SU-DHL-6 (cell line): ENCODE data around the gene MEIOSIN.

Experiments
- H2AFZ ChIP-seq: fragments of 200-600 bp; sonication (generic); 2 replicates; pipeline ENCODE4 v1.6.1; 2014; ENCODE audit warnings: low read depth, mild to moderate bottlenecking, moderate library complexity, mixed read lengths, antibody characterized with exemption, low read length; ENCODE audit not compliant: severe bottlenecking
- H3F3A ChIP-seq: fragments of 200-600 bp; shearing (Covaris generic); 2 replicates; pipeline ENCODE4 v1.6.0; 2016; ENCODE audit warnings: antibody characterized with exemption, mild to moderate bottlenecking; ENCODE audit not compliant: insufficient read depth
- H3K27ac ChIP-seq: fragments of 200-600 bp; sonication (generic); 2 replicates; pipeline ENCODE4 v1.5.1; 2016; ENCODE audit warnings: low read depth, mild to moderate bottlenecking, low read length, moderate library complexity, mixed read lengths
- H3K27me3 ChIP-seq: fragments of 200-600 bp; sonication (generic), shearing (Covaris generic); 2 replicates; pipeline ENCODE4 v1.6.0; 2014; ENCODE audit warnings: mild to moderate bottlenecking, low read length
- H3K36me3 ChIP-seq: fragments of 200-600 bp; sonication (generic); 2 replicates; pipeline ENCODE4 v1.6.1; 2014; ENCODE audit warnings: mild to moderate bottlenecking, low read length, mixed read lengths
- H3K4me2 ChIP-seq: fragments of 300-600, 200-600 bp; shearing (Covaris generic), sonication (generic); 2 replicates; pipeline ENCODE4 v1.6.0; 2014; ENCODE audit warnings: low read length, low read depth, mild to moderate bottlenecking; ENCODE audit not compliant: poor library complexity, severe bottlenecking
- H3K4me3 ChIP-seq: fragments of 200-600 bp; sonication (generic); 2 replicates; pipeline ENCODE4 v1.5.1; 2014; ENCODE audit warnings: antibody characterized with exemption, low read length, mild to moderate bottlenecking, mixed read lengths; ENCODE audit not compliant: insufficient read depth, poor library complexity, severe bottlenecking
- H3K79me2 ChIP-seq: fragments of 200-600 bp; sonication (generic); 2 replicates; pipeline ENCODE4 v1.6.1; 2014; ENCODE audit warnings: mild to moderate bottlenecking, low read length, moderate library complexity; ENCODE audit not compliant: insufficient read depth
- H3K9ac ChIP-seq: fragments of 200-600 bp; sonication (generic); 2 replicates; pipeline ENCODE4 v1.7.0; 2014; ENCODE audit warnings: mild to moderate bottlenecking, low read length
- H3K9me2 ChIP-seq: fragments of 200-600 bp; sonication (generic); replicated peaks from 2 replicates; pipeline ENCODE4 v1.6.1; 2014; ENCODE audit warnings: low read length; ENCODE audit not compliant: insufficient read depth
- H3K9me3 ChIP-seq: fragments of 200-600 bp; sonication (generic); 2 replicates; pipeline ENCODE4 v1.6.1; 2014; ENCODE audit warnings: low read length, mixed read lengths; ENCODE audit not compliant: insufficient read depth
- H4K20me1 ChIP-seq: fragments of 200-600 bp; sonication (generic); 2 replicates; pipeline ENCODE4 v1.6.1; 2014; ENCODE audit warnings: low read depth, mild to moderate bottlenecking, antibody characterized with exemption, low read length, moderate library complexity, mixed read lengths
- CTCF ChIP-seq: fragments of 200-600 bp; sonication (generic); IDR thresholded peaks from one replicate; pipeline ENCODE4 v1.5.1; 2017; ENCODE audit warnings: antibody characterized with exemption, mild to moderate bottlenecking, low read length, moderate library complexity; ENCODE audit not compliant: insufficient read depth, poor library complexity, severe bottlenecking
- EZH2phosphoT487 ChIP-seq: fragments of 200-600 bp; sonication (generic), shearing (Covaris generic); conservative IDR thresholded peaks from 2 replicates; pipeline ENCODE4 v1.6.1; 2018; ENCODE audit warnings: mild to moderate bottlenecking, antibody characterized with exemption, low read length, moderate library complexity, mixed read lengths

Gene MEIOSIN

GRCh38 chr19:45763691-45764294 lies 30.6 kb downstream of the MEIOSIN start:
- H3K79me2 ChIP-seq = no peaks in the 10 kb centered on the region
- no peak overlapping the region for H3K4me2 ChIP-seq
- H3K4me3 ChIP-seq = no peak overlapping the region
- no peak for TF ChIP-seq EZH2phosphoT487
- TF ChIP-seq CTCF = no peak
- H3K36me3 ChIP-seq = no peaks in the 10 kb centered on the region
- H2AFZ ChIP-seq = no peak overlapping the region
- H3K9ac ChIP-seq = no peak overlapping the region
- no peaks in the 10 kb centered on the region for H3K9me3 ChIP-seq
- H3K27me3 ChIP-seq = no peaks in the 10 kb centered on the region
- no peaks in the 10 kb centered on the region for H4K20me1 ChIP-seq
- H3F3A ChIP-seq = no peaks in the 10 kb centered on the region
- H3K9me2 ChIP-seq = no peaks in the 10 kb centered on the region
- no peak overlapping the region for H3K27ac ChIP-seq

GRCh38 chr19:45764475-45764874 lies 31.2 kb downstream of the MEIOSIN start:
- no peaks in the 10 kb centered on the region for H3K36me3 ChIP-seq
- H3K9me3 ChIP-seq = no peaks in the 10 kb centered on the region
- no peak overlapping the region for H3K27ac ChIP-seq
- no peaks in the 10 kb centered on the region for H4K20me1 ChIP-seq
- H3K79me2 ChIP-seq = no peaks in the 10 kb centered on the region
- H3K9ac ChIP-seq = no peak overlapping the region
- no peak overlapping the region for H2AFZ ChIP-seq
- no peak overlapping the region for H3K4me3 ChIP-seq
- H3K9me2 ChIP-seq = no peaks in the 10 kb centered on the region
- H3F3A ChIP-seq = no peaks in the 10 kb centered on the region
- H3K4me2 ChIP-seq = no peak overlapping the region
- no peaks in the 10 kb centered on the region for H3K27me3 ChIP-seq
- TF ChIP-seq EZH2phosphoT487 (no peak), CTCF (no peak)

- H3K4me3 ChIP-seq = no peak overlapping the region
Measured at GRCh38 chr19:45764945-45765701, 31.9 kb downstream of the MEIOSIN start.

More at GRCh38 chr19:45764945-45765701, 31.9 kb downstream of the MEIOSIN start:
- Histone ChIP-seq H3K27ac (no peak overlapping the region), H3K4me2 (no peak overlapping the region), H3K27me3 (no peaks in the 10 kb centered on the region), H3F3A (no peaks in the 10 kb centered on the region), H2AFZ (no peak overlapping the region), H3K9me3 (no peaks in the 10 kb centered on the region), H3K79me2 (no peaks in the 10 kb centered on the region), H3K36me3 (no peaks in the 10 kb centered on the region), H3K9ac (no peak overlapping the region), H3K9me2 (no peaks in the 10 kb centered on the region), H4K20me1 (no peaks in the 10 kb centered on the region)
- TF ChIP-seq EZH2phosphoT487 (no peak), CTCF (no peak)
